Spleen (tissue), 7 donors: ENCODE results near the gene TMEM179.

ENCODE experiments used
- POLR2A ChIP-seq, 3 donors: fragments of 450-650 bp; IDR thresholded peaks; one replicate each; pipeline ENCODE4 v1.5.1; 2017; ENCODE audit warnings: antibody characterized with exemption in 3 of 3, mild to moderate bottlenecking in 1 of 3
- POLR2AphosphoS5 ChIP-seq, 3 donors: sonication (generic); formaldehyde crosslinking; IDR thresholded peaks; one replicate each; pipeline ENCODE4 v1.5.1; 2017; ENCODE audit warnings: antibody characterized with exemption in 3 of 3
- TF ChIP-seq, protein P1 (sequence below), 11 experiments: fragments of 200-600 bp in 7 of 11; fragments of 450-650 bp in 4 of 11; sonication (generic) in 4 of 11; IDR thresholded peaks in 8 of 11; conservative IDR thresholded peaks in 3 of 11; 1 replicate in 7 of 11; 2 replicates in 4 of 11; pipeline versions ENCODE4 v1.4.0 to v1.8.0; 2016 to 2021; ENCODE audit warnings: antibody characterized with exemption in 11 of 11, inconsistent platforms in 4 of 11, mild to moderate bottlenecking in 1 of 11
- donor health status: DM: no; HTN: no; CAD: no; lungs with moderate emphysema.
- donor health status: DM: no; HTN: no; CAD: no.
- donor health status: DM: no; HTN: no; CAD: no.

DNA sequence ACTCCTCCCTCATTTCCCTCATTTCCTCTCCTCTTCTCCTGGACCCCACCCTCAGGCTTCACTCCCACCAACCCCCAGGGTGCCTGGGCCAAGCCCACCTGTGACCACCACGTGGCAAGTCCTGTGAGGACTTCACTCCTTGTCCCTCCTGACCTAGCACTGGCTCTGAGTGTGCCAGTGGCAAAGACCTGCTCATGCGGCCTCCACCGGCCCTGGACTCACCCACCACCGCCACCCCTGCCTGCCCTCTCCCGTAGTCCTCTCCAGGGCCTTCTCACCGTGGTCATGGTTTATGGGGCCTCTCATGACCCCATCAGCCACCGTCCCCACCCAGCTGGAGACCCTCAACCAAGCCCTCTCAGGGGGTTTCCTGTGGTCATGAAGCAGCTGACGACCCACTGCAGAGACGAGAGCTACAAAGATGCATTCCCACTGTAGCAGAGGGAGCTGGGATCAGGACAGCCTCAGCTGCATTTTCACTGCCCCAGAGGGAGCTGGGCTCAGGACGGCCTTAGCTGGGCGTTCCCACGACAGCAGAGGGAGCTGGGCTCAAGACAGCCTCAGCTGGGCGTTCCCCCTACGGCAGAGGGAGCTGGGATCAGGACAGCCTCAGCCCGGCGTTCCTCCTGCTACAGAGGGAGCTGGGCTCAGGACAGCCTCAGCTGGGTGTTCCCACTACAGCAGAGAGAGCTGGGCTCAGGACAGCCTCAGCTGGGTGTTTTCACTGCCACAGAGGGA is 28.2 kb downstream of the TMEM179 start:
- TF ChIP-seq, protein P1, sequence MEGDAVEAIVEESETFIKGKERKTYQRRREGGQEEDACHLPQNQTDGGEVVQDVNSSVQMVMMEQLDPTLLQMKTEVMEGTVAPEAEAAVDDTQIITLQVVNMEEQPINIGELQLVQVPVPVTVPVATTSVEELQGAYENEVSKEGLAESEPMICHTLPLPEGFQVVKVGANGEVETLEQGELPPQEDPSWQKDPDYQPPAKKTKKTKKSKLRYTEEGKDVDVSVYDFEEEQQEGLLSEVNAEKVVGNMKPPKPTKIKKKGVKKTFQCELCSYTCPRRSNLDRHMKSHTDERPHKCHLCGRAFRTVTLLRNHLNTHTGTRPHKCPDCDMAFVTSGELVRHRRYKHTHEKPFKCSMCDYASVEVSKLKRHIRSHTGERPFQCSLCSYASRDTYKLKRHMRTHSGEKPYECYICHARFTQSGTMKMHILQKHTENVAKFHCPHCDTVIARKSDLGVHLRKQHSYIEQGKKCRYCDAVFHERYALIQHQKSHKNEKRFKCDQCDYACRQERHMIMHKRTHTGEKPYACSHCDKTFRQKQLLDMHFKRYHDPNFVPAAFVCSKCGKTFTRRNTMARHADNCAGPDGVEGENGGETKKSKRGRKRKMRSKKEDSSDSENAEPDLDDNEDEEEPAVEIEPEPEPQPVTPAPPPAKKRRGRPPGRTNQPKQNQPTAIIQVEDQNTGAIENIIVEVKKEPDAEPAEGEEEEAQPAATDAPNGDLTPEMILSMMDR (IDR thresholded peaks at IDR 0.05 in 8 of 11, conservative IDR thresholded peaks at IDR 0.05 in 3 of 11) = no peak
- TF ChIP-seq POLR2A (IDR thresholded peaks at IDR 0.05) (no peak), POLR2AphosphoS5 (IDR thresholded peaks at IDR 0.05) (no peak)
